GM19397 (cell line): ENCODE measurements around the gene HEATR9.
"Not testable (repeated sequence)": the region's sequence is repeated elsewhere in the genome, so short reads cannot be mapped to it uniquely, and the experiment has no call there.

Source experiments
- ATAC-seq: cut with Tn5 transposase; IDR thresholded peaks from one replicate; pipeline ENCODE4 v1.9.1; 2021; ENCODE audit warnings: mild to moderate bottlenecking, moderate library complexity; ENCODE audit not compliant: unreplicated experiment

The HEATR9 gene

DNA sequence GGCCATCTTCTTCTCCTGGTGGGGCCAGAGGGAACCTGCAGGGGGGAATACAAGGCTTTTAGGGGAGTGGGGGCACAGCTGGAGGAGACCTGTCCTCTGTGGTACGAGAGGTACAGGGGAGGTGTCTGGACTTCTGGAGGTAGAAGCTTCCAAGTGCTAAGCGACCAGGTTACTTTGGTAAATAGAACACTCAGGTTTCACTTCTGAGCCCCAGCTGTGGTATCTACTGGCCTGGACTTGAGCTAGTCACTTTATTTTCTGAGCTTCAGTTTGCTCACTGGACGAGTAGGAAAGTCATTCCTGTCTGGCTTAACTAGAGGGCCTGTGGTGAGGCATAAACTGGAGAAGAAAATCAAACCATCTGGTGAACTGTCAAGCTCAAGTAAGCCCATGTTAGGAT, at the start of gene HEATR9:
TSS of gene HEATR9 (minus strand) at position 155 of the 400 bp plus-strand sequence. CDS start at position 6, 149 bp downstream.
- ATAC-seq: no peak

- ATAC-seq: no peak
These were observed 49.0 kb upstream of the HEATR9 start for GRCh38 chr17:35917519-35918213.

GRCh38 chr17:35915153-35915964, 46.7 kb upstream of the HEATR9 start:
- no peak for ATAC-seq

DNA sequence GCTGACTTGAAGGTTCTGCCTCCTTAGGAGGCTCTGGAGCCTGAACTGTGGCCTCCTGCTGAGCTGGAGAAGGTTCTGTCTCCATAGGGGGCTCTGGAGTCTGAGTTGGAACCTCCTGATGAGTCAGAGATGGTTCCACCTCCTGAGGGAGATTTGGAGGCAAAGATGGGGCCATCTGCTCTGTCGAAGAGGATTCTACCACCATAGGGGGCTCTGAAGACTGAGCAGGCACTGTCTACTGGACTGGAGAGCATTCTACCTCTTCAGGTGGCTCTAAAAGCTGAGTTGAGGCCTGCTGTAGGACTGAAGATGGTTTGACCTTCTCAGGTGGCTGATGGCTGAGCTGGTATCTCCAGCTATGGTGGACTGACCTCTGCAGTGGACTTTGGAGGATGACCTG, 45.7 kb upstream of the HEATR9 start:
- ATAC-seq: no peak

GRCh38 chr17:35913609-35914008, 44.9 kb upstream of the HEATR9 start:
- no peak for ATAC-seq

GRCh38 chr17:35912942-35913341, 44.3 kb upstream of the HEATR9 start:
- ATAC-seq: no peak

GRCh38 chr17:35912339-35912912, 43.7 kb upstream of the HEATR9 start:
- no peak for ATAC-seq

DNA sequence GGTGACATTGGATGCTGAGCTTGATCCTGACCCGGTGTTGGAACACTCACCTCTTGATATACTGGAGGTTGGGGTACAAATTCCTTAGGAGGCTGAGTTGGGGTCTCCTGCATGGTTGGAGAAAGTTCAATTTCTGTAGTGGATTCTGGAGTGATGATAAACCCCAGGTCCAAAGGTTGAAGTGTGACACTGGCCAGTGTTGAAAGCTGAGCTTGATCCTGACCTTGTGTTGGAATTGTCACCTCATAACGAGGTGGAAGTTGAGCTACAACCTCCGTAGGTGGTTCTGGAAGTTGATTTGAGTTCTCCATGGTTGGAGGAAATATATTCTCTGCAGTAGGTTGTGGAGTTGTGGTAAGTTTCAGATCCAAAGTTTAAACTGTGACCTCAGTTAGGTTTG, 40.7 kb upstream of the HEATR9 start:
- ATAC-seq: no peak

GRCh38 chr17:35907691-35908090, 39.0 kb upstream of the HEATR9 start:
- ATAC-seq: no peak

- ATAC-seq: no peak
These were observed 38.4 kb upstream of the HEATR9 start for GRCh38 chr17:35906926-35907637.

DNA sequence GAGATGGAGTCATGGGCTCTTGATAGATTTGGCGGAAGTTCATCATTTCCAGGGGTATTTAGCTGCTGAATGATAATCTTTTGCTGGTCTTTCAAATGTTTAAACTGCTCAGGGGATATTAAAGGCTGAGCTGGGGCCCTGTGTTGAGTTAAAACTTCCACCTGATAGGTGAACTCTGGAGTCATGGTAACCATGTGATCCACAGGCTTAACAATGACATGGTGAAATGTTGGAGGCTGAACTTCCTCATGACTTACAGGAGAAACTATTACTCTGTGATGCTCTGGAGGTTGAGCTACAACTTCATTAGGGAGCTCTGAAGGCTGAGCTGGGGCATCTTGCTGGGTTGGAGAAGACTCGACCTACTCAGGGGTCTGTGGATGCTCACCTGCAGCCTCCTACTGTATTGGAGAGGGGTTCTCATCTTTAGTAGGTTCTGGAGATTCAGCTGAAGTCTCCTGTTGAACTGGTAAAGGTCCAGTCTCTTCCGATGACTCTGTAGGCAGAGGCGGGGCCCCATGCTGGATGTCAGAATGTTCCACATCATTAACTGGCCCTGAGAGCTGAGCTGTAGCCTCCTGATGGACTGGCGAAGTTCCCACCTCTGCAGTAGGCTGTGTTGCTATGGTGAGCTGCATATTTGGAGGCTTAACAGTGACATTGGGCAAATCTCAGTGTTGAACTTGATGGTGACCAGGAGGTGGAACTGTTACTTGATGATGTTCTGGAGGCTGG, 37.7 kb upstream of the HEATR9 start:
- ATAC-seq: no peak

GRCh38 chr17:35903451-35903850, 34.8 kb upstream of the HEATR9 start:
- no peak for ATAC-seq

DNA sequence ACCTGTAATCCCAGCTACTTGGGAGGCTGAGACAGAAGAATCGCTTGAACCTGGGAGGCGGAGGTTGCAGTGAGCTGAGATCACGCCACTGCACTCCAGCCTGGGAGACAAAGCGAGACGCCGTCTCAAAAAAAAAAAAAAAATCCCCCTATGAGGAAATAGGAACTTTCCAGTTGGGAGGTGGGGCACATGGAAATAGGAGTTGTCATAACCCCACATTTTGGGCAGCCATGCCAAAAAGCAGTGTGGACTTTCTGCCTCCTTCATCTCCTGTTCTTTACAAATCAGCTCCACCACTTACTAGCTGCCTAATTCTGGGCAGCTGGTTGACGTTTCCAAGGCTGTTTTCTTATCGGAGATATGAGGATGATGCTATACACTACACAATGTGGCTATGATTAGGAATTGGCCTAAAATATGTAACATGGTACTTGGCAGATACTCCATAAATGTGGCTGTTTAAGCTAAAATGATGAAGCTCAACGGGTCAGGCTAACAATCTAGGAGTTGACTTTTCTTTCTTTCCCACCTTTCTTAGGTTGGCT, 33.0 kb upstream of the HEATR9 start:
- no peak for ATAC-seq

DNA sequence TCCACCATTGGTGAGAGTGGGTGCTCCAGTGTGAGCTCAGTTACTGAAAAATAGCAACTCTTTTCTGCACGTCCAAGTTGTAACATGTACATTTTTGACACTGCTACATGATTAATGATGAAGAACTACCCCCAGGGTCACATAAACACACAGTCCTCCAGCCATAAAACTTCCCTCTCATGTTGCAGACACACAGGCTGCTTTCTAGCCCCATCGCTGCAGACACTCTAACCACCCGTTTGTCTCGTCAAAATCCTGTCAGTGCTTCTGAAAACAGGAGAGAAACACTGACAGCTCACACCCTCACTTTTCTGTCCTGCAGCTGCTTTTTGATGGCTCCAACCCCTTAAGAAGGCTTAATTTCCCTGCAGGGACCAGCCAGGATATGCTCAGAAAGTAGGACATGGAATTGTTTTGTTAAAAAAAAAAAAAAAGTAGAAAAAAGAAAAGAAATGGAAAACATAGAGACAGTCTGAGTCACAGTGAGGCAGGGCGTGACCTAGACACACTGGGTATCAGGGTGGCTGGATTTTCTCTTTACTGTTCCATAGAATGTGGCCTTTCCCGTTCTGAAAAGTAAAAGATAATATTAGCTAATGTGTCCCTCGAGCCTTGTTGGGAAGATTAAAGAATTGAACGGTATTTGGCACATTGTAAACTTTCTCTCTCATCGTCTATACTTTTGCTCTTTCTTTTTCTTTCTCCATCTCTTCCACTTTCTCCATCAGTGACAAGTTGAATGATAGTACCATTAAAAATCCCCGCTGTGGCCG, 32.2 kb upstream of the HEATR9 start:
- no peak for ATAC-seq

DNA sequence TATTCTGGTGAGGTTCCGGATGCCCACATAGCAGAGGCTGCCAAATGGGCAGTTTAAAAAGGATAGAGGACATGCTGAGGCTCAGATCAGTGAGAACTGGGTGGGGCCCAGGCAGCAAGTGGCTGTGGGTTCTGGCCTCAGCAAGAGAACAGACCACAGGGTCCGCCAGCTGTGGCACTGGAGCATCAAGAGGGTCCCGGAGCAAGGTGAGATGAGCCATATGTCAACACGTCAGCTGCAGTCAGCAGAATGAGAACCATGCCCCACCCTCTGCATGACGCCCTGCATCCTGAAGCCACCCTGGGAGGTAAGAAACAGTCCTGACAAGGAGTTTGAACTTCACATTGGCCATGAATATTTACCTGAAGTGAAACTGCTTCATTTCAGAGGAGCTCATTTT, 31.6 kb upstream of the HEATR9 start:
- no peak for ATAC-seq

DNA sequence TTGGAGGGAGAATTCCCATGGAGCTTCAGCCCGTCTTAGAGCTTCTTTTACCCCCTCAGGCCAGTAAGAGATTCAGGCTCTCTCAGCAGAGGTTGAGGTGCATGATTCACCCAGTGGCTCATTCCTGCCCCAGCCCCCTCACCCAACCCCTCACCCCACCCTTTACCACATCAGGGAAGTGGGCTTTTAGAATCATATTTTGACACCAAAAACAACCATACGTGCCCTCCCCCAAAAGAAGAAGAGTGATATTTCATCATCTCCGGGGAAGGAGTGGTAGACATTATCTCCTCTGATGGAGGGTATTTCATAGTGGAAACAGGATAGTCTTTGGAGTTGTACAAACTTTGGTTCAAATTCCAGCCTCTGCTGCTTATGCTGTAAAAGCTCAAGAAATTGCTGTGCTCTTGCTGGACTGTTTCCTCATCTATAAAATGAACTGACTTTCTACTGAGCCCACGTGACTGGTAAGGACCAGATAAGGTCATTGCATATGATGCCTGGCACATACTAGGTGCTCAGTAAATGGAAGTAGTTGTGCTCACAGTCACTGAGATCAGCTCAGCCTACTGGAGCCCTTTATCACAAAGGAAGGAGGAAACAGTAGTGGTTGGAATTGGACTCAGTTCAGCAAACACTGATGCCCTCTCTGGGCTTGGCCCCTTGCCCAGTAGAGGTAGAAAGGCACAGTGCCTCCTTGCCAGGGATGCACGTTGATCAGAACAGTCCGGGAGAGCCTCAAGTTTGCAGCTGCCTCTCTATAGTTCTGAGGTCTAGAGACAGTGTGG, 29.8 kb upstream of the HEATR9 start:
- no peak for ATAC-seq

DNA sequence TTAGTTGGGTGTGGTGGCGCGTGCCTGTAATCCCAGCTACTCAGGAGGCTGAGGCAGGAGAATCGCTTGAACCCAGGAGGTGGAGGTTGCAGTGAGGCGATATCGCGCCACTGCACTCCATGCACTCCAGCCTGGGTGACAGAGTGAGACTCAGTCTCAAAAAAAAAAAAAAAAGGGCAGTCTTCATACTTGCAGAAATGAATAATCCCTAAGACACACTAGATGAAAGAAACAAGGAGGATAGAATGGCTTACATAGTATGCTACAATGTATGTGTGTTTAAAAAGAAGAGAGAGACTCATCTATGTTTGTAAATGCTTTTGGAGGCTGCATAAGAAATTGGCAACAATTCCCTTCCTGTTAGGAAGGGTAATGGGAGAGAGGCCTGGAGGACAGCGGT, 29.1 kb upstream of the HEATR9 start:
- ATAC-seq: not testable (repeated sequence)

GRCh38 chr17:35895636-35896587, 27.2 kb upstream of the HEATR9 start:
- no peak for ATAC-seq
